SU-DHL-6 (cell line): Measurements from ENCODE around the gene LMNA.

Experiments used
- H2AFZ ChIP-seq: fragments of 200-600 bp; sonication (generic); 2 replicates; pipeline ENCODE4 v1.6.1; 2014; ENCODE audit warnings: low read depth, mild to moderate bottlenecking, moderate library complexity, mixed read lengths, antibody characterized with exemption, low read length; ENCODE audit not compliant: severe bottlenecking
- H3F3A ChIP-seq: fragments of 200-600 bp; shearing (Covaris generic); 2 replicates; pipeline ENCODE4 v1.6.0; 2016; ENCODE audit warnings: antibody characterized with exemption, mild to moderate bottlenecking; ENCODE audit not compliant: insufficient read depth
- H3K27ac ChIP-seq: fragments of 200-600 bp; sonication (generic); 2 replicates; pipeline ENCODE4 v1.5.1; 2016; ENCODE audit warnings: low read depth, mild to moderate bottlenecking, low read length, moderate library complexity, mixed read lengths
- H3K27me3 ChIP-seq: fragments of 200-600 bp; sonication (generic), shearing (Covaris generic); 2 replicates; pipeline ENCODE4 v1.6.0; 2014; ENCODE audit warnings: mild to moderate bottlenecking, low read length
- H3K36me3 ChIP-seq: fragments of 200-600 bp; sonication (generic); 2 replicates; pipeline ENCODE4 v1.6.1; 2014; ENCODE audit warnings: mild to moderate bottlenecking, low read length, mixed read lengths
- H3K4me2 ChIP-seq: fragments of 300-600, 200-600 bp; shearing (Covaris generic), sonication (generic); 2 replicates; pipeline ENCODE4 v1.6.0; 2014; ENCODE audit warnings: low read length, low read depth, mild to moderate bottlenecking; ENCODE audit not compliant: poor library complexity, severe bottlenecking
- H3K4me3 ChIP-seq: fragments of 200-600 bp; sonication (generic); 2 replicates; pipeline ENCODE4 v1.5.1; 2014; ENCODE audit warnings: antibody characterized with exemption, low read length, mild to moderate bottlenecking, mixed read lengths; ENCODE audit not compliant: insufficient read depth, poor library complexity, severe bottlenecking
- H3K79me2 ChIP-seq: fragments of 200-600 bp; sonication (generic); 2 replicates; pipeline ENCODE4 v1.6.1; 2014; ENCODE audit warnings: mild to moderate bottlenecking, low read length, moderate library complexity; ENCODE audit not compliant: insufficient read depth
- H3K9ac ChIP-seq: fragments of 200-600 bp; sonication (generic); 2 replicates; pipeline ENCODE4 v1.7.0; 2014; ENCODE audit warnings: mild to moderate bottlenecking, low read length
- H3K9me2 ChIP-seq: fragments of 200-600 bp; sonication (generic); replicated peaks from 2 replicates; pipeline ENCODE4 v1.6.1; 2014; ENCODE audit warnings: low read length; ENCODE audit not compliant: insufficient read depth
- H3K9me3 ChIP-seq: fragments of 200-600 bp; sonication (generic); 2 replicates; pipeline ENCODE4 v1.6.1; 2014; ENCODE audit warnings: low read length, mixed read lengths; ENCODE audit not compliant: insufficient read depth
- H4K20me1 ChIP-seq: fragments of 200-600 bp; sonication (generic); 2 replicates; pipeline ENCODE4 v1.6.1; 2014; ENCODE audit warnings: low read depth, mild to moderate bottlenecking, antibody characterized with exemption, low read length, moderate library complexity, mixed read lengths
- EZH2phosphoT487 ChIP-seq: fragments of 200-600 bp; sonication (generic), shearing (Covaris generic); conservative IDR thresholded peaks from 2 replicates; pipeline ENCODE4 v1.6.1; 2018; ENCODE audit warnings: mild to moderate bottlenecking, antibody characterized with exemption, low read length, moderate library complexity, mixed read lengths
- TF ChIP-seq, protein P1 (sequence below): fragments of 200-600 bp; sonication (generic); IDR thresholded peaks from one replicate; pipeline ENCODE4 v1.5.1; 2017; ENCODE audit warnings: antibody characterized with exemption, mild to moderate bottlenecking, low read length, moderate library complexity; ENCODE audit not compliant: insufficient read depth, poor library complexity, severe bottlenecking

LMNA gene

DNA sequence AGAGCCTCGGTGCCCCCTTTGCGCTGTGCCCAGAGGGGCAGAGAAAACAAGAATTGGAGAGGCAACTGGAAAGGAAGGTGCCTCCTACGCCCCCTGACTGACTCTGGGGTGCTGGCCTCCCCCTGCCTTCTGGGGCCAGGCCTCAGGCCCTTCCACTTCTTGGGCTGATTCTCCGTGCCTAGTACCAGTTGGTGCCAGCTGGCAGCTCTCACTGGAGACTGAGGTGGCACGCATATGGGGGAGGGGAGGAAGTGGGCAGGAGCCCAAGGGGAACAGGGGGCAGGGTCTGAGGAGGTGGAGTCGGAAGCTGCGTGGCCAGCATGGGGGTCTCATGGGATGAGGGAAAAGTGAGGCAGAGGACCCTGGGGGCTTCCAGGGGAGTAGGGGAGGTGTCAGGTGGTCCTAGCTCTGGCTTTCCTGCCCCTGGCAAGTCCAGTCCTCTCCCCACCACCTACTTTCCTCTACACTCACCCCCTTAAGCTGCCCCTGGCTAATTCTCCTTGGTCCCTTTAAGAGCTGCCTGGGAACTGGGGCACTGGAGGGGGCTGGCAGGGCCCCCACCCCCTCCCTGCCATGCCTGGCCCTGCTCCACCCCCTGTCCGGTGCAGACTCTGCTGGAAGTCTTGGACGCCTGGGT, 32.4 kb downstream of the LMNA start:
- TF ChIP-seq EZH2phosphoT487, result no peak
- TF ChIP-seq, protein P1, sequence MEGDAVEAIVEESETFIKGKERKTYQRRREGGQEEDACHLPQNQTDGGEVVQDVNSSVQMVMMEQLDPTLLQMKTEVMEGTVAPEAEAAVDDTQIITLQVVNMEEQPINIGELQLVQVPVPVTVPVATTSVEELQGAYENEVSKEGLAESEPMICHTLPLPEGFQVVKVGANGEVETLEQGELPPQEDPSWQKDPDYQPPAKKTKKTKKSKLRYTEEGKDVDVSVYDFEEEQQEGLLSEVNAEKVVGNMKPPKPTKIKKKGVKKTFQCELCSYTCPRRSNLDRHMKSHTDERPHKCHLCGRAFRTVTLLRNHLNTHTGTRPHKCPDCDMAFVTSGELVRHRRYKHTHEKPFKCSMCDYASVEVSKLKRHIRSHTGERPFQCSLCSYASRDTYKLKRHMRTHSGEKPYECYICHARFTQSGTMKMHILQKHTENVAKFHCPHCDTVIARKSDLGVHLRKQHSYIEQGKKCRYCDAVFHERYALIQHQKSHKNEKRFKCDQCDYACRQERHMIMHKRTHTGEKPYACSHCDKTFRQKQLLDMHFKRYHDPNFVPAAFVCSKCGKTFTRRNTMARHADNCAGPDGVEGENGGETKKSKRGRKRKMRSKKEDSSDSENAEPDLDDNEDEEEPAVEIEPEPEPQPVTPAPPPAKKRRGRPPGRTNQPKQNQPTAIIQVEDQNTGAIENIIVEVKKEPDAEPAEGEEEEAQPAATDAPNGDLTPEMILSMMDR, result no peak
- Histone ChIP-seq H4K20me1 (no peaks in the 10 kb centered on the region), H3K4me3 (no peak overlapping the region), H2AFZ (peak overlapping the region; percentile 65), H3K9me3 (no peaks in the 10 kb centered on the region), H3K9ac (peak overlapping the region; percentile 67), H3K9me2 (no peaks in the 10 kb centered on the region), H3F3A (peaks cover 47% of the 10 kb centered on the region), H3K27ac (peak overlapping the region; percentile 94), H3K4me2 (peak overlapping the region; percentile 98), H3K79me2 (no peaks in the 10 kb centered on the region; the same call in 1 of the 2 replicates), H3K36me3 (no peaks in the 10 kb centered on the region), H3K27me3 (no peaks in the 10 kb centered on the region)

DNA sequence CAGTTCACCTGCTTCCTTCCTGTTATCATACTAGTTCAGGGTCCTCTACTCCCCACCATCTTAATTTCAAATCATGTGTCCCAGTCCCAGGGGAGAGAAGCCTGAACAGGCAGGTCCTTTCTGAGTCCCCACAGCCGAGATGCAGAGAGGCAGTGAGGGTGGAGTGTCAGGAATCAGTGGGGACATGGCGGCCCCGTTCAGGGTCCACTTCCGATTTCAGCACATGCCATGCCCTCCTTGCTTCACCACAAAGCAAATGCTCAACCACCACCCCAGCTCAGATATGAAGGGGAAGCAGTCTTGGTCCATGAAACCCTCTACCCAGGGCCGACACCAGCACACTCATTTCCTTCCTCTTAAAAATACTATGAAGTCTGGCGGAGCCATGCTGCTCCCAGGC, 33.7 kb downstream of the LMNA start:
- peaks cover 13% of the 10 kb centered on the region for H3K79me2 ChIP-seq
- no peaks in the 10 kb centered on the region for H3K36me3 ChIP-seq
- H3F3A ChIP-seq, result peaks cover 56% of the 10 kb centered on the region
- peak overlapping the region; percentile 67 for H3K9ac ChIP-seq
- no peak overlapping the region for H3K4me3 ChIP-seq
- TF ChIP-seq EZH2phosphoT487, result no peak
- TF ChIP-seq, protein P1, result no peak
- H3K27me3 ChIP-seq, result no peaks in the 10 kb centered on the region
- H2AFZ ChIP-seq, result peak overlapping the region; percentile 46
- peak overlapping the region; percentile 94 for H3K27ac ChIP-seq
- no peaks in the 10 kb centered on the region for H3K9me2 ChIP-seq
- H3K4me2 ChIP-seq, result peak overlapping the region; percentile 98
- no peaks in the 10 kb centered on the region for H4K20me1 ChIP-seq
- H3K9me3 ChIP-seq, result no peaks in the 10 kb centered on the region

DNA sequence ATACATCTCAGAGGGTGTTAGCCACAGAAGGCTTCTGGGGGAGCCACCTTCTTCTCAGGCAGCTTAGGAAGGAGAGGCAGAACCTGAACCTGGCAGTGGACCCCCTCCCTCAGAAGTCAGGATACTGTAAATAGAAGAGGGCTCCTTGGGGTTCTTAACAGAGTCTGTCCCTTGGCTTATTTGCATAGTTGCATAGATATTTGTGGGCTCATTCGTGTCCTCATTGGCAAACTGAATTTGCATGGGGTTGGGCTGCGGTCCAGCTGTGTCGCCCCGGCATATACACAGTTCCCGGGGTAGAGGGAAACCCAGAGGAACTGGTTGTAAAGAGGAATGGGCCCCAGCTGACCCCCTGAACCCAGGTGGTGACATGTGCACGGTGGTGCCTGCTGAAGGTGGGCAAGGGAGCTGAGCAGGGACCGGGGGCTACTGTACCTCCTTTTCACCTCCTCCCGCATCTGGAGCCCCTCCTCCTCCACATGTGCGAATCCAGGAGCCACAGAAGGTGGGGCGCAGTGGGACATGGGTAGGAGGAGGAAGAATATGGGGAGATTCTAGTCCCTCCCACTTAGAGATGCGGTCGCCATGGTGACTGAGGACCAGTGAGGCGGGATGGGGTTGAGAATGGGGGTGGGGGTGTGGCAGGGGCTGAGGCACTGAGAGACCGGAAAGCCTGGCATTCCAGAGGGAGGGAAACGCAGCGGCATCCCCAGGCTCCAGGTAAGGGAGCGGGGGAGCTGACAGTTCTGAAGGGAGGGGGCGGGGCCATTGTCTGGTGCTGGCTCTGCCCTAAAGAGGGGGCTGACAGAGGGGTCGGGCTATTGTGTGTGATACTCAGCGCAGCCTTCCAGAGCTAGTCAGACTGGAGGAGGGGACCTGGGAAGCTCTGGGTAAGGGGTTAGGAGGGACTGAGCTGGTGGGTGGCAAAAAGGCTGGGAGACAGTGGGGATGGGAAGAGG, 35.1 kb downstream of the LMNA start:
- Histone ChIP-seq H3K4me3 (peak overlapping the region; percentile 62), H3K27me3 (no peaks in the 10 kb centered on the region), H3K9me2 (no peaks in the 10 kb centered on the region), H4K20me1 (no peaks in the 10 kb centered on the region), H3K4me2 (peak overlapping the region; percentile 98), H3F3A (peaks cover 61% of the 10 kb centered on the region), H2AFZ (no peak overlapping the region), H3K79me2 (peaks cover 24% of the 10 kb centered on the region), H3K9me3 (no peaks in the 10 kb centered on the region), H3K27ac (peak overlapping the region; percentile 94), H3K36me3 (no peaks in the 10 kb centered on the region), H3K9ac (peak overlapping the region; percentile 67)
- TF ChIP-seq EZH2phosphoT487, result no peak
- TF ChIP-seq, protein P1, result no peak
